SK-N-SH treated with all-trans-retinoic acid at 6 μM for 48 hours (cell line): Measurements from ENCODE around the gene FRRS1.

Experiments
- ATAC-seq: fragments of 200-7000 bp; cut with Tn5 transposase; 3 replicates; pipeline ENCODE4 v1.9.1; 2020; ENCODE audit warnings: mild to moderate bottlenecking, moderate library complexity
- ARNTL ChIP-seq: fragments of 450-650 bp; formaldehyde crosslinking; IDR thresholded peaks from 2 replicates; pipeline ENCODE4 v1.5.0; 2020; ENCODE audit warnings: low read depth, mild to moderate bottlenecking, moderate library complexity, borderline replicate concordance
- BACH2 ChIP-seq: fragments of 250-450 bp; sonication (Bioruptor Pico); IDR thresholded peaks from 2 replicates; pipeline ENCODE4 v1.9.0; 2021; ENCODE audit warnings: mild to moderate bottlenecking, borderline replicate concordance
- CSDC2 ChIP-seq: fragments of 250-450 bp; sonication (Bioruptor Pico); IDR thresholded peaks from 2 replicates; pipeline ENCODE4 v1.5.0; 2020; ENCODE audit warnings: mild to moderate bottlenecking, moderate library complexity
- CSRNP3 ChIP-seq: fragments of 250-450 bp; sonication (Bioruptor Pico); IDR thresholded peaks from 2 replicates; pipeline ENCODE4 v1.5.1; 2021; ENCODE audit warnings: mild to moderate bottlenecking, moderate library complexity
- ESRRG ChIP-seq: fragments of 250-450 bp; sonication (Bioruptor Pico); IDR thresholded peaks from 2 replicates; pipeline ENCODE4 v1.6.1; 2021; ENCODE audit warnings: mild to moderate bottlenecking
- GLIS3 ChIP-seq: fragments of 250-450 bp; sonication (Bioruptor Pico); IDR thresholded peaks from 2 replicates; pipeline ENCODE4 v1.5.0; 2020; ENCODE audit warnings: mild to moderate bottlenecking, moderate library complexity
- ISL1 ChIP-seq: fragments of 250-450 bp; sonication (Bioruptor Pico); IDR thresholded peaks from 2 replicates; pipeline ENCODE4 v2.1.2; 2022; ENCODE audit warnings: mild to moderate bottlenecking, moderate library complexity
- OSR1 ChIP-seq: fragments of 250-450 bp; sonication (Bioruptor Pico); IDR thresholded peaks from 2 replicates; pipeline ENCODE4 v1.8.0; 2022; ENCODE audit warnings: moderate library complexity, mild to moderate bottlenecking, inconsistent platforms
- PPARA ChIP-seq: fragments of 250-450 bp; sonication (Bioruptor Pico); IDR thresholded peaks from 2 replicates; pipeline ENCODE4 v1.5.0; 2020; ENCODE audit warnings: mild to moderate bottlenecking, borderline replicate concordance
- RARB ChIP-seq: fragments of 250-450 bp; sonication (Bioruptor Pico); IDR thresholded peaks from 2 replicates; pipeline ENCODE4 v1.8.0; 2021; ENCODE audit warnings: mild to moderate bottlenecking, moderate library complexity
- SNAI2 ChIP-seq: fragments of 250-450 bp; sonication (Bioruptor Pico); IDR thresholded peaks from 2 replicates; pipeline ENCODE4 v1.5.0; 2020; ENCODE audit warnings: mild to moderate bottlenecking, moderate library complexity
- TCF4 ChIP-seq: fragments of 250-450 bp; sonication (Bioruptor Pico); IDR thresholded peaks from 2 replicates; pipeline ENCODE4 v1.8.0; 2021; ENCODE audit warnings: mild to moderate bottlenecking, moderate library complexity, borderline replicate concordance
- TOX ChIP-seq: fragments of 250-450 bp; sonication (Bioruptor Pico); IDR thresholded peaks from 2 replicates; pipeline ENCODE4 v1.8.0; 2021; ENCODE audit warnings: mild to moderate bottlenecking, moderate library complexity, borderline replicate concordance
- ZC3H10 ChIP-seq: fragments of 250-450 bp; sonication (Bioruptor Pico); IDR thresholded peaks from 2 replicates; pipeline ENCODE4 v1.5.1; 2021; ENCODE audit warnings: mild to moderate bottlenecking, moderate library complexity
- ZFP3 ChIP-seq: fragments of 250-450 bp; sonication (Bioruptor Pico); IDR thresholded peaks from 2 replicates; pipeline ENCODE4 v1.5.0; 2020; ENCODE audit warnings: mild to moderate bottlenecking, moderate library complexity
- ZFP30 ChIP-seq: fragments of 450-650 bp; formaldehyde crosslinking; IDR thresholded peaks from 2 replicates; pipeline ENCODE4 v1.5.0; 2022; ENCODE audit warnings: mild to moderate bottlenecking, moderate library complexity
- ZNF565 ChIP-seq: fragments of 450-650 bp; formaldehyde crosslinking; conservative IDR thresholded peaks from 2 replicates; pipeline ENCODE4 v1.5.0; 2020; ENCODE audit warnings: low read depth, mild to moderate bottlenecking, moderate library complexity
- ZNF70 ChIP-seq: fragments of 450-650 bp; formaldehyde crosslinking; IDR thresholded peaks from 2 replicates; pipeline ENCODE4 v1.5.0; 2020; ENCODE audit warnings: mild to moderate bottlenecking, moderate library complexity
- ZNF8 ChIP-seq: fragments of 450-650 bp; formaldehyde crosslinking; IDR thresholded peaks from 2 replicates; pipeline ENCODE4 v1.5.0; 2020; ENCODE audit warnings: mild to moderate bottlenecking, moderate library complexity
- TF ChIP-seq, protein P1 (sequence below): fragments of 250-450 bp; sonication (Bioruptor Pico); IDR thresholded peaks from 2 replicates; pipeline ENCODE4 v1.8.0; 2020; ENCODE audit warnings: mild to moderate bottlenecking, moderate library complexity, borderline replicate concordance
- TF ChIP-seq, protein P2 (sequence below): fragments of 250-450 bp; sonication (Bioruptor Pico); IDR thresholded peaks from 2 replicates; pipeline ENCODE4 v1.5.0; 2020; ENCODE audit warnings: mild to moderate bottlenecking, moderate library complexity
- TF ChIP-seq, protein P3 (sequence below): fragments of 250-450 bp; sonication (Bioruptor Pico); IDR thresholded peaks from 2 replicates; pipeline ENCODE4 v1.5.1; 2020; ENCODE audit warnings: low read depth, mild to moderate bottlenecking, moderate library complexity
- TF ChIP-seq, protein P4 (sequence below): fragments of 250-450 bp; sonication (Bioruptor Pico); IDR thresholded peaks from 2 replicates; pipeline ENCODE4 v1.8.0; 2021; ENCODE audit warnings: low read depth, mild to moderate bottlenecking, moderate library complexity, borderline replicate concordance

The FRRS1 gene

GRCh38 chr1:99723251-99723650 is 43.2 kb downstream of the FRRS1 start:
- TF ChIP-seq ZC3H10 (CRISPR knock-in tag) (no peak), CSDC2 (CRISPR knock-in tag) (no peak), TCF4 (no peak), ZFP30 (CRISPR knock-in tag) (no peak)
- ATAC-seq: no peak

- ATAC-seq: no peak
- TF ChIP-seq TCF4: no peak
- no peak for TF ChIP-seq RARB (CRISPR knock-in tag)
- TF ChIP-seq, protein P1, sequence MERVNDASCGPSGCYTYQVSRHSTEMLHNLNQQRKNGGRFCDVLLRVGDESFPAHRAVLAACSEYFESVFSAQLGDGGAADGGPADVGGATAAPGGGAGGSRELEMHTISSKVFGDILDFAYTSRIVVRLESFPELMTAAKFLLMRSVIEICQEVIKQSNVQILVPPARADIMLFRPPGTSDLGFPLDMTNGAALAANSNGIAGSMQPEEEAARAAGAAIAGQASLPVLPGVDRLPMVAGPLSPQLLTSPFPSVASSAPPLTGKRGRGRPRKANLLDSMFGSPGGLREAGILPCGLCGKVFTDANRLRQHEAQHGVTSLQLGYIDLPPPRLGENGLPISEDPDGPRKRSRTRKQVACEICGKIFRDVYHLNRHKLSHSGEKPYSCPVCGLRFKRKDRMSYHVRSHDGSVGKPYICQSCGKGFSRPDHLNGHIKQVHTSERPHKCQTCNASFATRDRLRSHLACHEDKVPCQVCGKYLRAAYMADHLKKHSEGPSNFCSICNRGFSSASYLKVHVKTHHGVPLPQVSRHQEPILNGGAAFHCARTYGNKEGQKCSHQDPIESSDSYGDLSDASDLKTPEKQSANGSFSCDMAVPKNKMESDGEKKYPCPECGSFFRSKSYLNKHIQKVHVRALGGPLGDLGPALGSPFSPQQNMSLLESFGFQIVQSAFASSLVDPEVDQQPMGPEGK (CRISPR knock-in tag): no peak
- no peak for TF ChIP-seq ESRRG (CRISPR knock-in tag)
- no peak for TF ChIP-seq ZC3H10 (CRISPR knock-in tag)
- no peak for TF ChIP-seq ZNF70
- TF ChIP-seq OSR1 (CRISPR knock-in tag): no peak
- no peak for TF ChIP-seq ZNF565
- TF ChIP-seq, protein P2, sequence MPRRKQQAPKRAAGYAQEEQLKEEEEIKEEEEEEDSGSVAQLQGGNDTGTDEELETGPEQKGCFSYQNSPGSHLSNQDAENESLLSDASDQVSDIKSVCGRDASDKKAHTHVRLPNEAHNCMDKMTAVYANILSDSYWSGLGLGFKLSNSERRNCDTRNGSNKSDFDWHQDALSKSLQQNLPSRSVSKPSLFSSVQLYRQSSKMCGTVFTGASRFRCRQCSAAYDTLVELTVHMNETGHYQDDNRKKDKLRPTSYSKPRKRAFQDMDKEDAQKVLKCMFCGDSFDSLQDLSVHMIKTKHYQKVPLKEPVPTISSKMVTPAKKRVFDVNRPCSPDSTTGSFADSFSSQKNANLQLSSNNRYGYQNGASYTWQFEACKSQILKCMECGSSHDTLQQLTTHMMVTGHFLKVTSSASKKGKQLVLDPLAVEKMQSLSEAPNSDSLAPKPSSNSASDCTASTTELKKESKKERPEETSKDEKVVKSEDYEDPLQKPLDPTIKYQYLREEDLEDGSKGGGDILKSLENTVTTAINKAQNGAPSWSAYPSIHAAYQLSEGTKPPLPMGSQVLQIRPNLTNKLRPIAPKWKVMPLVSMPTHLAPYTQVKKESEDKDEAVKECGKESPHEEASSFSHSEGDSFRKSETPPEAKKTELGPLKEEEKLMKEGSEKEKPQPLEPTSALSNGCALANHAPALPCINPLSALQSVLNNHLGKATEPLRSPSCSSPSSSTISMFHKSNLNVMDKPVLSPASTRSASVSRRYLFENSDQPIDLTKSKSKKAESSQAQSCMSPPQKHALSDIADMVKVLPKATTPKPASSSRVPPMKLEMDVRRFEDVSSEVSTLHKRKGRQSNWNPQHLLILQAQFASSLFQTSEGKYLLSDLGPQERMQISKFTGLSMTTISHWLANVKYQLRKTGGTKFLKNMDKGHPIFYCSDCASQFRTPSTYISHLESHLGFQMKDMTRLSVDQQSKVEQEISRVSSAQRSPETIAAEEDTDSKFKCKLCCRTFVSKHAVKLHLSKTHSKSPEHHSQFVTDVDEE (CRISPR knock-in tag): no peak
- TF ChIP-seq, protein P3, sequence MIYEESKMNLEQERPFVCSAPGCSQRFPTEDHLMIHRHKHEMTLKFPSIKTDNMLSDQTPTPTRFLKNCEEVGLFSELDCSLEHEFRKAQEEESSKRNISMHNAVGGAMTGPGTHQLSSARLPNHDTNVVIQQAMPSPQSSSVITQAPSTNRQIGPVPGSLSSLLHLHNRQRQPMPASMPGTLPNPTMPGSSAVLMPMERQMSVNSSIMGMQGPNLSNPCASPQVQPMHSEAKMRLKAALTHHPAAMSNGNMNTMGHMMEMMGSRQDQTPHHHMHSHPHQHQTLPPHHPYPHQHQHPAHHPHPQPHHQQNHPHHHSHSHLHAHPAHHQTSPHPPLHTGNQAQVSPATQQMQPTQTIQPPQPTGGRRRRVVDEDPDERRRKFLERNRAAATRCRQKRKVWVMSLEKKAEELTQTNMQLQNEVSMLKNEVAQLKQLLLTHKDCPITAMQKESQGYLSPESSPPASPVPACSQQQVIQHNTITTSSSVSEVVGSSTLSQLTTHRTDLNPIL (CRISPR knock-in tag): no peak
- TF ChIP-seq ZNF8 (CRISPR knock-in tag): no peak
- no peak for TF ChIP-seq SNAI2
- TF ChIP-seq, protein P4, sequence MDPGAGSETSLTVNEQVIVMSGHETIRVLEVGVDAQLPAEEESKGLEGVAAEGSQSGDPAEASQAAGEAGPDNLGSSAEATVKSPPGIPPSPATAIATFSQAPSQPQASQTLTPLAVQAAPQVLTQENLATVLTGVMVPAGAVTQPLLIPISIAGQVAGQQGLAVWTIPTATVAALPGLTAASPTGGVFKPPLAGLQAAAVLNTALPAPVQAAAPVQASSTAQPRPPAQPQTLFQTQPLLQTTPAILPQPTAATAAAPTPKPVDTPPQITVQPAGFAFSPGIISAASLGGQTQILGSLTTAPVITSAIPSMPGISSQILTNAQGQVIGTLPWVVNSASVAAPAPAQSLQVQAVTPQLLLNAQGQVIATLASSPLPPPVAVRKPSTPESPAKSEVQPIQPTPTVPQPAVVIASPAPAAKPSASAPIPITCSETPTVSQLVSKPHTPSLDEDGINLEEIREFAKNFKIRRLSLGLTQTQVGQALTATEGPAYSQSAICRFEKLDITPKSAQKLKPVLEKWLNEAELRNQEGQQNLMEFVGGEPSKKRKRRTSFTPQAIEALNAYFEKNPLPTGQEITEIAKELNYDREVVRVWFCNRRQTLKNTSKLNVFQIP: no peak
- no peak for TF ChIP-seq CSDC2 (CRISPR knock-in tag)
- no peak for TF ChIP-seq ZFP30 (CRISPR knock-in tag)
- no peak for TF ChIP-seq PPARA (CRISPR knock-in tag)
- TF ChIP-seq GLIS3: no peak
- TF ChIP-seq CSRNP3: no peak
- TF ChIP-seq ZFP3 (CRISPR knock-in tag): no peak
Observed at GRCh38 chr1:99717005-99717404, 49.4 kb downstream of the FRRS1 start.

GRCh38 chr1:99713006-99713405 is 53.4 kb downstream of the FRRS1 start:
- TF ChIP-seq TOX (CRISPR knock-in tag) (no peak), PPARA (CRISPR knock-in tag) (no peak), CSRNP3 (no peak), ZC3H10 (CRISPR knock-in tag) (no peak), CSDC2 (CRISPR knock-in tag) (no peak), ARNTL (no peak), OSR1 (CRISPR knock-in tag) (no peak), ZNF8 (CRISPR knock-in tag) (no peak), ISL1 (CRISPR knock-in tag) (no peak), BACH2 (CRISPR knock-in tag) (no peak), ZFP30 (CRISPR knock-in tag) (no peak), SNAI2 (no peak), ZNF565 (no peak), ESRRG (CRISPR knock-in tag) (no peak), GLIS3 (no peak), TCF4 (no peak), RARB (CRISPR knock-in tag) (no peak)
- TF ChIP-seq, protein P3 (CRISPR knock-in tag): no peak
- TF ChIP-seq, protein P2 (CRISPR knock-in tag): no peak
- TF ChIP-seq, all 23 proteins: peak for 0
- ATAC-seq: no peak
